ENCODE measurements around the gene QSOX1.

DNA sequence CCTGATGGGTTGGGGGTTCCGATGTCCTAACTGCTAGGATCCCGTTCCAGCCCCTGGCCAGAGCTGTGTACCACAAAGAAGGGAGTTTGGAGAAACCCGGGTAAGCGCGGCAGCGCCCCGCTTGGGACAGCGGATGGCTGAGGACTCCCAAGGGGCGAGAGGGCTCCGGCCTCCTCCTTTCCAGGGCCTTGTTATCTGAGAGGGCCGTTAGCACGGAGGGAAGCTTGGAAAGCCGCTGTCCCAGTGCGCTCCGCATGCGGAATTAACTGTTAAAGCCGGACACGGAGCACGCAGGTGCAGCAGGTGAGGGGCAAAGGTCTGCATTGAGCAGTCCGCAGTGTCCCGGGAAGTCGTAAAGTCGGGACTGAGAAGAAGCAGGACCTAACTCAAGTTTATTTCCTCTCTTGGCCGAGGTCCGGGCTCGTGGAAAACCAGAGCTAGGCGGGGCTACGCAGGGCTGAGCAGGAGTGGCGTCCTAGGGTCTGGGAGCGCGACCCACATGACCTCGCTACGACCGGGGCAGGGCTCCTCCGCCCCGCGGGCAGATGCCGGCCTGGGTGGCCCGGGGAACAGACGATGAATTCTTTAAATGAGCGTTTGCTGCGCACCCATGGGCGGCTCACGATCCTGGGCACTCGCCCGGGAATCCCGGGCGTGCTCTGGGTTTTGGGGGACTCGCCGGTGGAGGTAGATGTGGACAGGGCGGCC lies 79.9 kb downstream of the QSOX1 start:
- TF ChIP-seq, protein P1, sequence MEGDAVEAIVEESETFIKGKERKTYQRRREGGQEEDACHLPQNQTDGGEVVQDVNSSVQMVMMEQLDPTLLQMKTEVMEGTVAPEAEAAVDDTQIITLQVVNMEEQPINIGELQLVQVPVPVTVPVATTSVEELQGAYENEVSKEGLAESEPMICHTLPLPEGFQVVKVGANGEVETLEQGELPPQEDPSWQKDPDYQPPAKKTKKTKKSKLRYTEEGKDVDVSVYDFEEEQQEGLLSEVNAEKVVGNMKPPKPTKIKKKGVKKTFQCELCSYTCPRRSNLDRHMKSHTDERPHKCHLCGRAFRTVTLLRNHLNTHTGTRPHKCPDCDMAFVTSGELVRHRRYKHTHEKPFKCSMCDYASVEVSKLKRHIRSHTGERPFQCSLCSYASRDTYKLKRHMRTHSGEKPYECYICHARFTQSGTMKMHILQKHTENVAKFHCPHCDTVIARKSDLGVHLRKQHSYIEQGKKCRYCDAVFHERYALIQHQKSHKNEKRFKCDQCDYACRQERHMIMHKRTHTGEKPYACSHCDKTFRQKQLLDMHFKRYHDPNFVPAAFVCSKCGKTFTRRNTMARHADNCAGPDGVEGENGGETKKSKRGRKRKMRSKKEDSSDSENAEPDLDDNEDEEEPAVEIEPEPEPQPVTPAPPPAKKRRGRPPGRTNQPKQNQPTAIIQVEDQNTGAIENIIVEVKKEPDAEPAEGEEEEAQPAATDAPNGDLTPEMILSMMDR (IDR thresholded peaks at IDR 0.05) = no peak
- TF ChIP-seq POLR2AphosphoS5 (IDR thresholded peaks at IDR 0.05) (no peak), POLR2A (IDR thresholded peaks at IDR 0.05; ENCODE audit: low read depth) (no peak)

Measured in esophagus muscularis mucosa (tissue), 3 donors.